HEK293 (cell line): ENCODE measurements around the gene GCK.

Experiments
- CTCF ChIA-PET: fragments of 350-600 bp; formaldehyde crosslinking; extraction: SDS; loops from one replicate; lab custom pipeline; 2021; ENCODE audit warnings: antibody characterized with exemption; lab: Yijun Ruan, JAX
- POLR2A ChIA-PET: fragments of 300-600 bp; formaldehyde crosslinking; extraction: SDS; loops from one replicate; lab custom pipeline; 2020; ENCODE audit warnings: antibody characterized with exemption, inconsistent platforms; lab: Yijun Ruan, JAX
- H3K27ac ChIP-seq: fragments of 200-500 bp; sonication (Bioruptor generic); 2 replicates; pipeline ENCODE4 v1.5.1; 2014; ENCODE audit warnings: low read depth, low read length, control low read depth, inconsistent platforms; ENCODE audit errors: extremely low read depth
- H3K36me3 ChIP-seq, 2 experiments: fragments of 200-500 bp in 1 of 2; sonication (Bioruptor generic) in 1 of 2; 1 replicate in 1 of 2; 2 replicates in 1 of 2; pipeline ENCODE4 v1.5.1; 2014 to 2017; ENCODE audit warnings: inconsistent platforms in 2 of 2, low read length in 2 of 2; ENCODE audit not compliant: control insufficient read depth in 2 of 2, insufficient read depth in 1 of 2
- H3K4me1 ChIP-seq: fragments of 200-500 bp; sonication (Bioruptor generic); 2 replicates; pipeline ENCODE4 v1.5.1; 2014; ENCODE audit warnings: mild to moderate bottlenecking, low read length, inconsistent platforms; ENCODE audit not compliant: control insufficient read depth, insufficient read depth
- H3K4me3 ChIP-seq: 2 replicates; pipeline ENCODE4 v1.5.1; 2011; ENCODE audit warnings: low read depth, mild to moderate bottlenecking, control low read depth, low read length, moderate library complexity
- H3K9me3 ChIP-seq: fragments of 200-500 bp; sonication (Bioruptor generic); 2 replicates; pipeline ENCODE4 v1.5.1; 2014; ENCODE audit warnings: low read depth, low read length, inconsistent platforms; ENCODE audit not compliant: control insufficient read depth, insufficient read depth
- GLIS1 ChIP-seq: fragments of 450-650 bp; formaldehyde crosslinking; IDR thresholded peaks from 2 replicates; pipeline ENCODE4 v1.5.1; 2016; ENCODE audit warnings: missing biosample characterization, missing genetic modification characterization
- HOXD13 ChIP-seq: sonication (generic); formaldehyde crosslinking; IDR thresholded peaks from 2 replicates; pipeline ENCODE4 v1.8.0; 2022; ENCODE audit warnings: missing genetic modification reagents, borderline replicate concordance
- KLF1 ChIP-seq: fragments of 450-650 bp; formaldehyde crosslinking; IDR thresholded peaks from 2 replicates; pipeline ENCODE4 v1.5.1; 2016; ENCODE audit warnings: missing biosample characterization, missing genetic modification characterization
- MEIS1 ChIP-seq: sonication (generic); formaldehyde crosslinking; IDR thresholded peaks from 2 replicates; pipeline ENCODE4 v1.8.1; 2022; ENCODE audit warnings: missing genetic modification reagents, mild to moderate bottlenecking, borderline replicate concordance
- SCRT2 ChIP-seq: fragments of 450-650 bp; formaldehyde crosslinking; IDR thresholded peaks from 2 replicates; pipeline ENCODE4 v1.5.1; 2016; ENCODE audit warnings: missing biosample characterization, missing genetic modification characterization
- YY1 ChIP-seq: fragments of 450-650 bp; formaldehyde crosslinking; IDR thresholded peaks from 2 replicates; pipeline ENCODE4 v1.5.1; 2018; ENCODE audit warnings: missing biosample characterization, missing genetic modification characterization
- ZIC2 ChIP-seq: fragments of 450-650 bp; formaldehyde crosslinking; IDR thresholded peaks from 2 replicates; pipeline ENCODE4 v1.5.1; 2016; ENCODE audit warnings: missing biosample characterization, missing genetic modification characterization
- ZNF121 ChIP-seq: fragments of 450-650 bp; formaldehyde crosslinking; IDR thresholded peaks from 2 replicates; pipeline ENCODE4 v1.5.1; 2016; ENCODE audit warnings: missing biosample characterization, missing genetic modification characterization
- ZNF16 ChIP-seq: fragments of 450-650 bp; formaldehyde crosslinking; IDR thresholded peaks from 2 replicates; pipeline ENCODE4 v1.5.1; 2016; ENCODE audit warnings: low read depth, missing biosample characterization, missing genetic modification characterization
- ZNF248 ChIP-seq: fragments of 450-650 bp; formaldehyde crosslinking; IDR thresholded peaks from 2 replicates; pipeline ENCODE4 v1.5.1; 2017; ENCODE audit warnings: missing biosample characterization, missing genetic modification characterization
- ZNF341 ChIP-seq: fragments of 450-650 bp; formaldehyde crosslinking; IDR thresholded peaks from 2 replicates; pipeline ENCODE4; 2016; ENCODE audit warnings: low read depth, missing biosample characterization, missing genetic modification characterization
- ZNF488 ChIP-seq: fragments of 450-650 bp; formaldehyde crosslinking; IDR thresholded peaks from 2 replicates; pipeline ENCODE4 v1.5.1; 2016; ENCODE audit warnings: missing biosample characterization, missing genetic modification characterization
- ZNF521 ChIP-seq: fragments of 450-650 bp; formaldehyde crosslinking; IDR thresholded peaks from 2 replicates; pipeline ENCODE4 v1.5.1; 2017; ENCODE audit warnings: missing biosample characterization, mild to moderate bottlenecking, missing genetic modification characterization
- ZNF558 ChIP-seq: fragments of 450-650 bp; formaldehyde crosslinking; IDR thresholded peaks from 2 replicates; pipeline ENCODE4 v1.5.1; 2016; ENCODE audit warnings: missing biosample characterization, missing genetic modification characterization
- ZNF600 ChIP-seq: fragments of 450-650 bp; formaldehyde crosslinking; IDR thresholded peaks from 2 replicates; pipeline ENCODE4 v1.5.1; 2016; ENCODE audit warnings: missing biosample characterization, missing genetic modification characterization
- ZNF621 ChIP-seq: fragments of 450-650 bp; formaldehyde crosslinking; IDR thresholded peaks from 2 replicates; pipeline ENCODE4 v1.5.1; 2017; ENCODE audit warnings: missing biosample characterization, missing genetic modification characterization
- ZNF704 ChIP-seq: fragments of 450-650 bp; formaldehyde crosslinking; IDR thresholded peaks from 2 replicates; pipeline ENCODE4 v1.5.1; 2016; ENCODE audit warnings: missing biosample characterization, missing genetic modification characterization
- ZSCAN30 ChIP-seq: fragments of 450-650 bp; IDR thresholded peaks from 2 replicates; pipeline ENCODE4 v1.5.1; 2018; ENCODE audit warnings: missing biosample characterization, mild to moderate bottlenecking, missing genetic modification characterization, moderate library complexity
- ZSCAN4 ChIP-seq: fragments of 450-650 bp; formaldehyde crosslinking; IDR thresholded peaks from 2 replicates; pipeline ENCODE4 v1.5.1; 2017; ENCODE audit warnings: missing biosample characterization, missing genetic modification characterization
- TF ChIP-seq, protein P1 (sequence below): fragments of 450-650 bp; formaldehyde crosslinking; IDR thresholded peaks from 2 replicates; pipeline ENCODE4 v1.5.1; 2016; ENCODE audit warnings: missing biosample characterization, missing genetic modification characterization, borderline replicate concordance

The GCK gene

DNA sequence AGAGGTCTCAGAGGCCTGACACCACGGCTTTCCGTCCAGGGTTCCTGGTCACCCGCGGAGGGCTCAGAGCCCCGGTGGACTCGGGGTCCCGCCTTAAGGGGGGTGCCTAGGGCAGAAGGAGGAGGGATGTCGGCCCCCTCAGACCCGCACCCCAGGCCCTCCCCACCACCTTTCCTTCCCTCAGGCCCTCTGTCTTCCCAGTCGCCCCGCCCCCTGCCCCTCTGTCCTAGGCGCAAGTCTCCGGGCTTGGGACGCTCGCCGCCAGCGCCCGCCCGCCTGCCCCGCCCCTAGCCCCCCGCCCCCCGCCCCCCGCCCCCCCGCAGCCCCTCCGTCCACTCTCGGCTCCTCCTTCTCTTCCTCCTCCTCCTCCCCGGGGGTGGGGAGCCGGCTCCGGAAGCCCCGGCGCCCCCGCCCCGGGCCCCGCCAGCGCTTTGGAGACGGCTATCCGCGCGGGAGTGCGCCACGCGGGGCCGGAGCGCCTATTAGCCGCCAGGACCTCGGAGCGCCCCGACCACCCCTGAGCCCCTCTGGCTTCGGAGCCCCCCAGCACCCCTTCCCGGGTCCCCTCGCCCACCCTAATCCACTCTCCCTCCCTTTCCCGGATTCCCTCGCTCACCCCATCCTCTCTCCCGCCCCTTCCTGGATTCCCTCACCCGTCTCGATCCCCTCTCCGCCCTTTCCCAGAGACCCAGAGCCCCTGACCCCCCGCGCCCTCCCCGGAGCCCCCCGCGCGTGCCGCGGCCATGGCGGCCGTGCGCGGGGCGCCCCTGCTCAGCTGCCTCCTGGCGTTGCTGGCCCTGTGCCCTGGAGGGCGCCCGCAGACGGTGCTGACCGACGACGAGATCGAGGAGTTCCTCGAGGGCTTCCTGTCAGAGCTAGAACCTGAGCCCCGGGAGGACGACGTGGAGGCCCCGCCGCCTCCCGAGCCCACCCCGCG is 85.0 kb downstream of the GCK start, which contains the start of gene AEBP1 (continued):
- TF ChIP-seq ZNF16 (tag by site-specific recombination): no peak
- TF ChIP-seq ZNF621: no peak
- no peak for TF ChIP-seq HOXD13 (CRISPR knock-in tag)
- TF ChIP-seq ZNF488 (tag by site-specific recombination): no peak
- no peak for TF ChIP-seq MEIS1 (CRISPR knock-in tag)
- no peak for TF ChIP-seq ZNF521
- no peak for TF ChIP-seq ZNF704

DNA sequence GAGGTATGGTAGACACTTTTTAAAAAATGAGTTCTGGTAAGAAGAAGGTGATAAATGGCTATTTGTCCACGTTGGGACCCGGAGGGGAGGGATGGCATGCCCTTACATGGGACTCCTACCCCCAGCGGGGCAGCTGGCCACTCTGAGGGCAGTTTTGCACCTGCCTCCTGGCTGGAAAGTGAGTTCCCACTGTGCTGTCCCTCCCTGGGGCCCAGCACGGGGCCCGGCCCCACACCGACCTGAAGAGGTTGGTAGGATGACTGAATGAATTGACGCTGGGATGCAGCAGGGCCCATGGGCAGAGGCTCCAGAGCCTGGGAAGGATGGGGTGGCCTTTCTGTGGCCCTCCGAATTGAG is 85.7 kb downstream of the GCK start:
- H3K27ac ChIP-seq: no peak overlapping the region
- H3K4me3 ChIP-seq: no peak overlapping the region
- POLR2A ChIA-PET: no interaction called here
- no peaks in the 10 kb centered on the region for H3K4me1 ChIP-seq
- no peaks in the 10 kb centered on the region for H3K36me3 ChIP-seq
- TF ChIP-seq YY1 (tag by site-specific recombination): no peak
- peak; percentile 54 for TF ChIP-seq ZIC2 (tag by site-specific recombination)
- TF ChIP-seq GLIS1 (tag by site-specific recombination): peak; percentile 60; the same call in 1 of the 2 replicates
- CTCF ChIA-PET: no interaction called here
- no peaks in the 10 kb centered on the region for H3K9me3 ChIP-seq

- no peaks in the 10 kb centered on the region for H3K9me3 ChIP-seq
- TF ChIP-seq GLIS1 (tag by site-specific recombination) (peak; percentile 76), ZNF248 (tag by site-specific recombination) (no peak)
- H3K4me3 ChIP-seq: no peak overlapping the region
- no peaks in the 10 kb centered on the region for H3K36me3 ChIP-seq
- H3K27ac ChIP-seq: no peak overlapping the region
- ChIA-PET POLR2A (no interaction called here), CTCF (interaction anchor here (1.3 kb wide), 1 partner anchor 94 kb away, joined by 3 read pairs; no protein-coding TSS in a partner anchor)
- no peaks in the 10 kb centered on the region for H3K4me1 ChIP-seq
Observed at GRCh38 chr7:44102846-44103565, 86.2 kb downstream of the GCK start.

DNA sequence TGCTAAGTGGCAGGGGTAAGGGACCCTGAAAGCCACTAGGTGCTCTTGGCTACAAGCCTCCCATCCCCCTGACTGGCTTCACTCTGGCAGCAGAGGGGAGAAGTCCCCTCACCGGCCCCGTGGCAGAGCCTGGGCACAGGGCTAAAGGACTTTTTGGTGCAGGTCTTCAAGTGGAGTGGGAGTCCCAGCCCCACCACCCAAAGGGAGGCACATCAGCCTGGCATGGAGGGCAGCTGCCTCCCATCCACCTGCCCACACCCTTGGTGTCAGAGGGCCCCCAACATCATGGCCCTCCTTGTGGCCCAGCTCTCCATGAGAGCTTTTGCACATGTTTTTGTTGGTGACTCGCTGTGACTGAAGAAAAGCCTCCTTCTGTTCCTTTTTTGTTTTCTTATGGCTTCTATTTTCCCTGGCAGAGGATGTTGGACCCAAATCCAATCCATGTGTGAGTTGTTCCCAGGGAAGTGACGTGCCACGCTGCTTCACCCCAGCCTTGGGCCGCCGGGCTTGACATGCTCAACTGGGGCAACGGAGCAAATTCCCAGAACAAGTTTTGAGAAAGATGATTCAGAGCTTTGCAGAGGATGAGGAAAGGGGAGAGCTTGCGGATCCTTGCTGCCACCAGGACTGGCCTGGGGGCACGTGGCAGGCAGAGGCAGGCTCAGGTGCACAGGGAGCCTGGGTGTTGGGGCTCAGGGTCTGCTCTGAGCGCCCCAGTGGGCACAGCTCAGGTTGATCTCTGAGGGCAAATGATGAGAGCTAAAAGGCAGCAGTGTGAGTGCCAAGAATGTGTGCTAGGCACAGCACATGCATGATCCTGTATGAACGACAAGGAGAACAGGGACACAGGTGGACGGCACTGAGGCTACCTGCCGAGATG is 87.0 kb downstream of the GCK start:
- H3K27ac ChIP-seq: no peak overlapping the region
- POLR2A ChIA-PET: no interaction called here
- no peak for TF ChIP-seq ZSCAN30 (tag by site-specific recombination)
- TF ChIP-seq ZNF600 (tag by site-specific recombination): no peak
- no peak for TF ChIP-seq ZNF341
- TF ChIP-seq ZNF558: no peak
- TF ChIP-seq, protein P1, sequence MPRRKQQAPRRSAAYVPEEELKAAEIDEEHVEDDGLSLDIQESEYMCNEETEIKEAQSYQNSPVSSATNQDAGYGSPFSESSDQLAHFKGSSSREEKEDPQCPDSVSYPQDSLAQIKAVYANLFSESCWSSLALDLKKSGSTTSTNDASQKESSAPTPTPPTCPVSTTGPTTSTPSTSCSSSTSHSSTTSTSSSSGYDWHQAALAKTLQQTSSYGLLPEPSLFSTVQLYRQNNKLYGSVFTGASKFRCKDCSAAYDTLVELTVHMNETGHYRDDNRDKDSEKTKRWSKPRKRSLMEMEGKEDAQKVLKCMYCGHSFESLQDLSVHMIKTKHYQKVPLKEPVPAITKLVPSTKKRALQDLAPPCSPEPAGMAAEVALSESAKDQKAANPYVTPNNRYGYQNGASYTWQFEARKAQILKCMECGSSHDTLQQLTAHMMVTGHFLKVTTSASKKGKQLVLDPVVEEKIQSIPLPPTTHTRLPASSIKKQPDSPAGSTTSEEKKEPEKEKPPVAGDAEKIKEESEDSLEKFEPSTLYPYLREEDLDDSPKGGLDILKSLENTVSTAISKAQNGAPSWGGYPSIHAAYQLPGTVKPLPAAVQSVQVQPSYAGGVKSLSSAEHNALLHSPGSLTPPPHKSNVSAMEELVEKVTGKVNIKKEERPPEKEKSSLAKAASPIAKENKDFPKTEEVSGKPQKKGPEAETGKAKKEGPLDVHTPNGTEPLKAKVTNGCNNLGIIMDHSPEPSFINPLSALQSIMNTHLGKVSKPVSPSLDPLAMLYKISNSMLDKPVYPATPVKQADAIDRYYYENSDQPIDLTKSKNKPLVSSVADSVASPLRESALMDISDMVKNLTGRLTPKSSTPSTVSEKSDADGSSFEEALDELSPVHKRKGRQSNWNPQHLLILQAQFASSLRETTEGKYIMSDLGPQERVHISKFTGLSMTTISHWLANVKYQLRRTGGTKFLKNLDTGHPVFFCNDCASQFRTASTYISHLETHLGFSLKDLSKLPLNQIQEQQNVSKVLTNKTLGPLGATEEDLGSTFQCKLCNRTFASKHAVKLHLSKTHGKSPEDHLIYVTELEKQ (tag by site-specific recombination): no peak
- TF ChIP-seq ZNF121 (tag by site-specific recombination): no peak
- no peak for TF ChIP-seq ZSCAN4 (tag by site-specific recombination)
- TF ChIP-seq SCRT2 (tag by site-specific recombination): no peak
- TF ChIP-seq KLF1 (tag by site-specific recombination): no peak

More for the DNA sequence above, 87.0 kb downstream of the GCK start:
- H3K9me3 ChIP-seq: no peaks in the 10 kb centered on the region
- H3K36me3 ChIP-seq: no peaks in the 10 kb centered on the region
- CTCF ChIA-PET: interaction anchor here (1.3 kb wide), 1 partner anchor 95 kb away, joined by 3 read pairs; no protein-coding TSS in a partner anchor
- H3K4me3 ChIP-seq: no peak overlapping the region
- no peaks in the 10 kb centered on the region for H3K4me1 ChIP-seq
